Mesenteric fat pad (tissue), 1 donor: ENCODE results near the gene PER3. TPM values are rescaled to one million over a fixed set of nuclear protein-coding genes. Genes with fewer than 3 reads are reported as not detected.
A peak's percentile ranks its signal among the peaks of the same experiment; 100 is the strongest.

Experiments
- DNase-seq: peaks from one replicate; pipeline ENCODE4 v3.0.0-alpha.2; 2020; ENCODE audit warnings: low spot score
- long read RNA-seq: library from polyadenylated mRNA; unstranded; transcript quantifications from one replicate; pipeline ENCODE4 v2.0.0, GENCODE V29; 2020
- total RNA-seq: library from RNA; stranded (reverse); fragmentation: NEBNext Ultra II Directional; extraction: Animal tissue kit (Norgen Biotek cat#: 25700); gene quantifications from one replicate; pipeline ENCODE4 v1.2.1, GENCODE V29; 2021
- donor health status: DM: yes; HTN: yes; CAD: no.

PER3 gene
- total RNA-seq: 7.4 TPM
- long read RNA-seq, partial matches to known transcripts: 1 of 4 reads
- long read RNA-seq, other reads (novel, unspliced or antisense): 3 of 4 reads

- peak; percentile 99 for DNase-seq
These were observed at the start of gene PER3 for GRCh38 chr1:7783826-7784491. Gene PER3 (plus strand): TSS chr1:7784291. CDS start chr1:7784878, 587 bp downstream.

- no peak for DNase-seq
These were observed 46.0 kb upstream of the PER3 start for GRCh38 chr1:7738044-7738443.

DNA sequence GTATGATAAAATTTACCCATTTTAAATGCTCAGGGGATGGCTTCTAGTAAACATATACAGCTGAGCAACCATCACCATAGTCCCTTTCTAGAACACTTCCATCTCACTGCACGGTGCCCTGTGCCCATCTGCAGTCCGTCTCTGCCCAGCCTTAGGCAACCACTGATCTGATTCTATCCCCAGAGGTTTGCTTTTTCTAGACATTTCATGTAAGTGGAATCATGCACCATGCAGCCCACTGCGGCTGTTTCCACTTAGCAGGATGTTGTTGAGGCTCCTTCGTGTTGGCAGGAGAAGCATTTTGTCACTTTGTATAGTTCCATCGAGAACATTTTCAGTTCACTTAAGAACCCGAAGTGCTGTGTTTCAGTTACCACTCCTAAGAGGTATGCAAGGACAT is 40.7 kb upstream of the PER3 start:
- no peak for DNase-seq

DNA sequence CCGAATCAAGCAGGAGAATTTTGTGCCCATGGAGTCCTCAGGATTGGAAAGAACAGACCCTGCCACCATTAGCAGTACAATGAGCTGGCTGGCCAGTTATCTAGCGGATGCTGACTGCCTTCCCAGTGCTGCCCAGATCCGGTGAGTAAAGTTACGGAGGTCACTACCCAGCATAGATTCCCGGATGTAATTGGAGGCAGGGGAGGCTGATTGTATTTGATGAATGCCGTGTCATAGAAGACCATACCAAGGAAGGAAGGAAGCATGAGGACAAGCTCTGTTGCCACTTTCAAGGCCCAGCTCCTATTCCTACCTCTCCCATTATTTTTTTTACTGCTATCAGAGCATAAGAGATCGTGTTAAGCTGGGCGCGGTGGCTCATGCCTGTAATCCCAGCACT is 39.2 kb upstream of the PER3 start:
- DNase-seq: no peak

GRCh38 chr1:7745783-7746182 is 38.3 kb upstream of the PER3 start:
- DNase-seq: no peak

GRCh38 chr1:7747605-7748004 is 36.5 kb upstream of the PER3 start:
- DNase-seq: no peak

DNA sequence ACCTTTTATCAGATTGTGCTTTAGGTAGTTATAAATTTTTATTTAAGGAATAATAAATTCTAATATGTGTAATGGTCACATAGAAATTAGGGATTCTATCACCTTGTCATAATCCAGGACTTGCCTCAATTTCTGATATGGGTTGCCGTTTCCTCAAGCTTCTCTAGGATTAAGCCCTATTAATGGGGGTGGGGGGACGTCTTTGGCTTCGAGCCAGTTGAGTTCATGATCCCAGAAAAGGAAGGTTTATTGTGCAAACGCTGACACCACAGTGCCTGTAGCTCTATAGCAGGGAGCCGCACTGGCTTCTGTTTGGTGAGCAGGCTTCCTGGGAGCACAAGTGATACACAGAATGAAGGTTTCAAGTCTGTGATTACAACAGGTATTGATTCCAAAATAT is 35.0 kb upstream of the PER3 start:
- no peak for DNase-seq

GRCh38 chr1:7751174-7751573 is 32.9 kb upstream of the PER3 start:
- DNase-seq: no peak

GRCh38 chr1:7752512-7753417 is 31.3 kb upstream of the PER3 start:
- DNase-seq: no peak

DNA sequence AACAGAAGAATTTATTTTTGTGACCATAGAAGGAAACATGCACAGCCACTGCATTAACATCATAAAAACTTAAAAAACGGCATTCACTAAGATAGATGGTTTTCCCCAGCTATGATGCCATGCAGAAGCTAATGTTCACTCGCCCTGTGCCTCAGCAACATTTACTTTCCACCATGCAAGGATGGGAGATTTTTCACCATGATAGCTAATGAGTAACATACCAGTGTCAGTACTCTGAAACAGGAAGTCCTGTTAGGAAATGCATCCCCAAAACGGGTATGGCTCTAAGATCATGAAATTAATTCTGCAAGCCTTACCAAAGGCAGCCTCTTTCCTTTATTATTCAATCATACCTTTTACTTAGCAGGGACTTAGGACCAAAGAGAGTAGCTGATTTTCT is 30.4 kb upstream of the PER3 start:
- DNase-seq: no peak

DNA sequence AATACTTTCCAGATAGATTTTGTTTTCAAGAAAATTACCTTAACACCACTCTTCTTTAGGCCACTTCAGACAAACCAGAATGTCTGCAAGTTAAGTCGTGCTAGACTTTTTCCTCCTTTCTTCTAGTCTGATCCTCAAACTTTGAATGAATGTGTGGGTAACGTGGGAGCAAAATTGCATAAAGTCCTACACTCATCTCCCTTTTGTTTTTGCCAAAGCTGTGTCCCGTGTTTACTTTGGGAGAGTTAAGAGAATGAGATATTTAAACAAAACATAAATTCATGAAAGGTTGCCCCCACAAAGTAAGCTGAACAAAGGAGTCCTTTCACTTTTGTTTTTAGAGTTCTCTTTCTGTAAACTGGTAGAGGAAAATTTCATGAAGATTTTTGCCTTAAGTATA is 29.9 kb upstream of the PER3 start:
- DNase-seq: no peak

DNA sequence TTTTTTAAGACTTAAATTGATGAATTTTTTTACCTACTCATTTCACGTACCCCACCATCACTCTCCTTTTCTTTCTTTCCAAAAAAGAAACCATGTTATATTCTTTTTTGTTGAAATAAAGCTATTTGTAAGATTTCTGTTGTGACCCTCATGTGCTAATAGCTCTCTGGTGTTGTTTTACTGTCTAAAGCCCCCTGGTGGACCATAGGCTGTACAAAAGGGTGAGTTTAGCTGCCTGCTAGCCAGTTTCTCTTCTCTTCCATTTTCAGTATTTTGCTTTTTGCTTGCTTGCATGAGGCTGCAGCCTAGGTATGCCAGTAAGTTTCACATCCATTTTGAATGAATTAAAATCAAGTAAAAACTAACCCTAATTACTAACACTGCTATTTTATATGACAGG is 28.6 kb upstream of the PER3 start:
- DNase-seq: no peak

GRCh38 chr1:7760245-7760644 is 23.8 kb upstream of the PER3 start:
- no peak for DNase-seq

GRCh38 chr1:7761103-7761502 is 23.0 kb upstream of the PER3 start:
- DNase-seq: no peak

- DNase-seq: no peak
These were observed 16.9 kb upstream of the PER3 start for GRCh38 chr1:7767176-7767575.

DNA sequence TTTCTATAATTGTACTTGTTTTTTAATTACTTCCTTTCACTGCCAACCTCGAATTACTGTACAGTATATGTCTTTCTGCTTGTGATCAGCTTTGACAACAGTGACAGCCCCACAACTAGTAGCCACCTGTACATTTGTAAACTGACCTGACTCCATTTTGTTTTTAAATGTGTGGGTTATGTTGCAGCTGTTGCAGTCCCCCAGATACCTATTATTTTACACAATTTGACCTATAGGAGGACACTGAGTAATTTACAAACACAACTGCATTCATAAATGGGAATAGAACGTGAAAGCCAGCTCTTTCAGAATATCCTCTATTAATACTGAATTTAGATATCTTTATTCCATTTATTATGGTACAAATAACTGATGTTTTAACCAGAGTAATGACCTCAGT is 15.5 kb upstream of the PER3 start:
- no peak for DNase-seq

DNA sequence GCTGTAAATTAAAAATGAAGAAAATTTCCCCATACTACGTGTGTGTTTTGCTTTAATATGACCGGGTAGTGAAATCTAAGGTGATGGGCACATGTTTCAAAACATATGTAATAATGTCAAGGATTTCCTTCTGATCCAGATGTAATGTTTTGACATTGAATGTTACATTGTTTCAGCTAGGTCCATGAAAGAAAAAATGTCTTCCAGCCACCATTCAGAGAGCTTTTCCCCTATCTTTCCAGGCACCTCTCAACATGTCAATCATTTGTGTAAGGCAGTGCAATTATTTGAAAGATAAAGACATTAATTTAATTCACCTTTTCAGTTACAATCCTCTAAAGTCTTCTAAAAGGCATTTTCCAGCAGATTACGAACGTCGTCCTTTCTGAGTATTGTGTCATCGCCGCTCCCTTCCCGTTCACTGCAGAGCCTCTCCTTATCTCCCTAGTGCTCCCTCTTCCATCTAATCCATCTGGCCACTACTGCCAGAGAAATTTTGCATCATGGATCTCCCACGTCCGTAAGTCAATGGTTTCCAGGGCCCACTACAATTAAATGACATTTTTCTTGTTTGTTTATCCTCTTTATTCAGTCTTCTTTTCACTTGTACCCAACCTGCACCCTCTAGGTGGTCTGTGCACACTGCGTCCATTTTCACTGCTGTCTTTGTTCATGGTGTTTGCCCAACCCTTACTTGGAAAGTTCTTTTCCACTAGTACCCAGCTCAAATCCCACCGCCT is 14.2 kb upstream of the PER3 start:
- no peak for DNase-seq

DNA sequence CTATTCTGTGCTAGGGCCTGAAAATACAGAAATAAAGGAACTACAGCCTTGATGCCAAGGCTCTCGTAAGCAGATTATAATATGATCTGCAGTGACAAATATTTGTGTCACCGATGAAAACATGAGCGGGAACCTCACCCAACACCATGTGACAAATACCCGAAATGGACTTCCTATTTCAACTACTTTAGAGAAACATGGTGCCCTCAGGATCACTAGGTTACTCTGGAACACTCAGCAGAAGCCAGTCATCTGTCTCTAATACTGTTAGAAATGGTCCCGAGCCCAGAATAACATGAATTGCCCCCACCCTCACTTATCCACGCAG is 13.5 kb upstream of the PER3 start:
- no peak for DNase-seq

DNA sequence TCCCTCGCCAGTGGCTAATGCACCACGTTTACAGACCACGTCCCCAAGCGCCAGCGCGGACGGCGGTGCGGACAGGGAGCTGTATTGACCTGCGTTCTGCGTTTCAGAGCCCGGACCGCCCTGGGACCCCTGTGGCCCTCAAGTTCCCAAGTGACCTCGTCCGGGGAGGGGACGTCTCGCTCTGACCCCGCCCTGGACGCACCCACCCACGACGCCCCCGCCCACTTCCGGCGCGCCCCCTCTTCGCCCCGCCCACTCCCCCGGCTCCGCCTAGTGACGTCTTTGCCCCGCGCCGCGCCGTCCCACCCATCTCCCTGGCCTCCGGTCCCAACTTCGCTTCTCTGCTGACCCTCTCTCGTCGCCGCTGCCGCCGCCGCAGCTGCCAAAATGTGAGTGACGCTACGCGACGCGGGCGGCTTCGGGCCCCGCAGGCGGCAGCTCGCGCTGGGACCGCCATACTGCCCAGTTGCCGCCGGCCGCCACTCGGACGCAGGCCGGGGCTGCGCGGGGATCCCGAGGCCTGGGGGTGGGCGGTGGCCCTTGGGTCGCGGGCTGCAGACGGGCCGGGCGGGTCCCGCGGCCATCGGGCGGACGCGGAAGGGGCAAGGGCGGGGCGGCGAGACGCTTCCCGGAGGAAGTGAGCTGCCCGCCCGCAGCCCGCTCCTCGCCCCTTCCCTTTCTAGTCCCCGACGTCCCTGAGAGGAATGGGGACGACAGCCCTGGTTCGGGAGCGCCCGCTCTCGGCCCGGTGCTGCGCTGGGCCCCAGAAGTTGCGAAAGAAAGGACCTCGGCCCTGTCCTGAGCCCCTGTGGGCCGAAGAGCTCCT is 12.9 kb upstream of the PER3 start, which contains the start of gene VAMP3:
Gene VAMP3 (plus strand): TSS at position 300 of the 826 bp plus-strand sequence. CDS start 88 bp downstream, at position 388.
- peak; percentile 99 for DNase-seq

GRCh38 chr1:7771823-7772299 is 12.2 kb upstream of the PER3 start:
- DNase-seq: no peak

- no peak for DNase-seq
These were observed 6.5 kb upstream of the PER3 start for GRCh38 chr1:7777591-7777990.
